NCI-H524 (cell line): ENCODE measurements around the gene TEX22.

Experiments used
- DNase-seq, 2 experiments: peaks; one replicate each; lab custom pipeline; 2025; lab: John Stamatoyannopoulos, UW

Gene TEX22

DNA sequence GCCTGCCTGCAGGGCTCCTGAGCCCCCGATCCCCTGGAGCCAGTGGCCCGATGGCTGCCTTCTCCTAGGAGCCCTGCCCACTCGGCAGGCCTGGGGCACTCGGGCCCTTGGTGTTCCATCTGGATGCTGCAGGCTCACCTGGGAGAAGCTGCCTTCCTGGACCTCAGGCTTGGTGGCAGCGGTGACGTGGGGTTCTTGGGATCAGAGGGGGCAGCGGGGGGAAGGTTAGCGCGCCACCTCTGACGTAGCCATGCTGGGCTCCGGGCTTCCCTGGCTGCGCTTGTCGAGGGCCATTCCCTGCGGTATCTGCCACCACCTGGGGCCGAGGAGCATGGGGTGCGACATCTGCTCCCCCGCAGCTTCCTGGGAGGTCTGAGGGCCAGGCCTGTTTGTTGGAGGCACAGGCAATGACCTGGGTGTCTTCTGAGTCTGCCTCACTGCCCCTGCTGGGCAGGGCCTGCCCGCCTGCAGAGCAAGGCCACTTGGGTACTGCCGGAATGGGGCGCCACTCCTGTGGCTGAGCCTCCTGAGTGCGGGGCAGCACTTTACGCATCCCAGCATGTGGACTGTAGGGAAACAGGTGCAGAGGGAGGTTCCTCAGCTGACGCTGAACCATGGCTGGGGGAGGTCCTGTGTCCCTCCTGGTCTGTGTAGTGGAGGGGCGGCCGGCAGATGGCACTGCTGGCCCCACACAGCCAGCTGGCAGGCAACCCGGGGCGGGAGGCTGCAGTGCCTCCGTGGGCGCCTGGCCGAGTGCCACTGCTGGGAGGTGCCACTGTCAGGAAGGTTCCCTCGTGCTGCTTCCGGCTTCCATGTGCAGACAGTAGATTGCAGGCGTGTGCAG lies 41.6 kb downstream of the TEX22 start:
- DNase-seq: peak; percentile 77 to 94

DNA sequence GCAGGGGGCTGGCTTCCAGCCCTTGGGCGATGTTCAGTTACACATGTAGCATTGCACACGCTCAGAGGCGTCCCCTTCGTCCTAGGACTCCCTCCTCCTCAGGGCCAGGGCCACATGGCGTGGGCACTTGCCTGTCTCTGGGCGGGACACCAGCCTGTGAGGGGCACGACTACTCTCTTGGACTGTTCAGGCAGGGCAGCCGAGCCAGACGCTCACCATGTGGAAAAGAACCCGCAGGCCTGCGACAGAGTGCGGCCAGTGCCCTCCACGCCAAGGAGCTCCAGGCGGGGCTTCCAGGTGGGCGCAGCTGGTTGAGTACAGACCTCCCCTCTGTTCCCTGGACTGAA lies 42.2 kb downstream of the TEX22 start:
- DNase-seq: no peak

DNA sequence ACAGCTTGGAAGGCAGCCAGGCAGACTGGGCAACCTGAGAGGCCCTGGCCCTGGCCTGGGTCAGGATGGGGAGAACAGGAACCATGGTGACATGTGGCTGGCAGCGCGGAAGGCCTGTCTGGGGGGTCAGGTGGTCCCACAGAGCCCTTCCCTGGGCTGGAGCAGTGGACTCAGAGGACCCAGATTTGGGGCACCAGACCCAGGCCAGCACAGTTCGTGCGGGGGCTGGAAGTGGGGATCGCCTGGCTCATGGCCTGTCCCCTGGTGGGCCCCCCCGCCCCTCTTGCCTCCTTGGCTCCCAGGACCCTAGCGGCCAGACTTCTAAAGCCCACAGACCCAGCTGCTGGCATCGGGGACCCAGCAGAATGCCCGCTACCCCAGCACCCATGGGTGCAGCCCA lies 42.7 kb downstream of the TEX22 start:
- no peak for DNase-seq

DNA sequence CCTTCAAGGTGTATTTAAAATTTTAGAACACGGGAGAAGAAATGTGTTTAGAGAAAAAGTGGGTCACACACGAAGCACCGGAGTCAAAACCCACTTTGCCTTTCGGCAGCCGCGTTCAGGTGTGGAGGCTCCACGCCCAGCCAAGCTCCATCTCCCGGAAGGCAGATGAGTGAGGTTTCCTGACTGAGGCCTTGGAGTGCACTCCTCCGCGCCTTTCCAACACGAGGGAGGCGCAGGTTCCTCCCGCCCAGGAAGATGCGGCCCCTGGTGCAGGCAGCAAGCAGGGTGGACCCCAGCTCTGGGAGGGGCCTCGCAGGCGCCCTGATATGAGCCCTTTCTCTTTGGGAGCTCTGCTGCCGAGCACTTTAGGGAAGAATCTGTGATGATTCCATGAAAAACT lies 43.8 kb downstream of the TEX22 start:
- DNase-seq: no peak

DNA sequence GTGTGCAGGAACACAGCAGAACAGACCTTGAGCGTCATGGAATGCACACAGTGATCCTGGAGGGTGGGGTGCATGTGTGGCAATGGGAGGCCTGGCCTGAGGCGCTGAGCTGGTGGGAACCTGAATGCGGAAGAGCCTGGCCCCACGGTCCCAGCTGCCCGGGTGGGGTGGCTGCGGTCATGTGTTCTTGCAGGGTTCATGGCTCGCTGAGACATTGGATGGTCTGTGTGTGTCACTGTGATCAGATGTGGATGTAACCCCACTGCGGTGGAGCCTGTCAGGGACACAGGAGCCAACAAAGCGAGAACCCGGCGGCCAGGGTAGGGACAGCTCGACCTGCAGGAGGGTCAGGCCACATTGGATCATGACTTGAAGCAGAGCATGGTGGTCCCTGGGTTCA lies 44.5 kb downstream of the TEX22 start:
- DNase-seq: no peak

DNA sequence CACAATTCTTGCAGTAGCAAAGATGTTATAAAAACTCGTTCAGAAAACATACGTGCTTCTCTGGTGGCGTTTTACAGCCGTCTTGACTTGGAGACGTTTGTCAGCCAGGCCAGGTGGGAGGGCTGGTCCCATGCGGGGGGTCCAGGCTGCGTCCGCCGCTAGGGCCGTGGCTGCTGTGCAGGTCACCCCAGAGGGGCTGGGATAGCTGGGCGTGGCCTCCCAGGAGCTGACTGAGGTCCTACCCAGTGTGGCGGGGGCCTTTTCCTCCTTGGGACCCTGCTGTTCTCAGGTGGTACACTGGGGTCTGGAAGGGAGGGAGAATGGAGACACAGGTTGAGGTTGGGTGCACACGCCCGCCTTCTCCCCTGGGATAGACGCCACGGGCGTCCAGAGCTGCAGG lies 46.5 kb downstream of the TEX22 start:
- DNase-seq: no peak

DNA sequence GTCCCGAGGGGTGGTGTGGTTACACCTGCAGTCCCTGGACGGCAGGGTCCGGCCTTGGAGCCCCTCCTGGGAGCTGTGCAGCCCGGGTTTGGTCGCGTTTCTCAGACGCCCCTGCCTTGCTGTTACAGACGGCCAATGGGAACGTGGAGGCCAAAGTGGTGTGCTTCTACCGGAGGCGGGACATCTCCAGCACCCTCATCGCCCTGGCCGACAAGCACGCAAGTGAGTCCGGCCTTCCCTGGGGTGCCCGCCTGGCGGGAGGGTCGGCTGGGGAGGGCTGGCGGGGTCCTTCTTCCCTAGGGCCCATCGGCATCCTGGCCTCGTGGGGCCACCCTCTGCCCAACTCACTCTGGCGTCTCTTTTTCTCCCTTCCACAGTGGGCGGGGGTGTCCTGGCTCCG lies 47.0 kb downstream of the TEX22 start:
- DNase-seq: no peak

DNA sequence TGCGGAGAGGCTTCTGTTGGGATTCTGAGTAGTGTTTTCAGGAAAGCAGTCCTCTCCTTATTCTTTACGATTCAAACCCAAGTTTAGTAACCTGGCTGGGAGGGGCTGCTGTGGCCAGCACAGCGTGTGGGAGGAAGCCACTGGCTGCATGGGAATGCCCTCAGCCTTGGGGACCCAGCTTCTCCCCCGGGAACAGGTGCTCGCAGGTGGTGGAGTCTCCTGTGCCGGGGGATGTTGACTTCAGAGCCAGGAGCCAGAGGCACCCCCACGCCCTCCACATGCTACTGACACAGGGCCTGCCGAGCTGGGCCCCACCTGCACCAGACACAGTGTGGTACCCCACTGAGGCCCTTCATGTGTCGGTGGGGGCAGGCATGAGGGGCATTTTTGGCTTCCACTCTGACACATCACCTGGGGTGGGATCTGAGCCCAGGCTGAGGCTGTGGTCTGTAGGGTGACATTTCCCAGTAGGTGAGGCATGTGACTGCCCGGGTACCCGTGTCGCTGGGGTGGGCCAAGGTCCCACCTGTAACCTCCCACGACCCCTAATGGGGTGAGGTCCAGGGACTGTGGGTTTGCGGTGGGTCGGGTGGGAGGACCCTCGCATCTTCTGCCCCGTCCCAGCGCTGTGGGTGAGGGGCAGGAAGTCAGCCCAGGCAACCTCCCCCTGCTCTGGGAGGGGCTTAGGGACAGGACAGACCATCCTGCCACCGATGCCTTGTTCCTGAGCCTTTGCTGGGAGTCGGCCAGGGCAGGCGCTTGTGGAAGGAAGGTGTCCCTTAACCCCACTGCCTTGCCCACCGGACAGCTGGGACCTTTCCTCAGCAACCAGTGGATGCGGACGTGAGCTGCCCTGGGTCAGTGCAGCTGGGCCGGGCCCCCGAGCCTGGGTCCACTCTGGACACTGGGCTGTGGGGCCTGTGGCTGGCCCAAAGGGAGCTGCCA lies 47.8 kb downstream of the TEX22 start:
- DNase-seq: no peak

DNA sequence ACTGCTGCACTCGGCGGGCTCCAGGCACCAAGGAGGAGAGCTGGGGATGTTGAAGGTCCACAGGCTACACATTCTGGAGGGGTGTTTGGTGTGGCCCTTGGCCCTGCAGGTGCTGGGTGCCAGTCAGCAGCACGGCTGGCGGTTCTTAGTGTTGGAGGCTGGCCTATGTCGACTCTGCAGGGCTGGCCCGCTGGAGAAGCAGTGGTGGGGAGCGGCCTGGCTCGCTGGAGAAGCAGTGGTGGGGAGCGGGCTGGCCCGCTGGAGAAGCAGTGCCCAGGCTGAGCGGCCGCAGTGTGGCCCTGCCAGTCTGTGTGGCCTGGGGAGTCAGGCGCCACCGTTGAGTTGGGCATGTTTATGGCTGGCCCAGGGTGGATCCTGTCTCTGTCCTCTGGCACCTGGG lies 48.6 kb downstream of the TEX22 start:
- DNase-seq: no peak

DNA sequence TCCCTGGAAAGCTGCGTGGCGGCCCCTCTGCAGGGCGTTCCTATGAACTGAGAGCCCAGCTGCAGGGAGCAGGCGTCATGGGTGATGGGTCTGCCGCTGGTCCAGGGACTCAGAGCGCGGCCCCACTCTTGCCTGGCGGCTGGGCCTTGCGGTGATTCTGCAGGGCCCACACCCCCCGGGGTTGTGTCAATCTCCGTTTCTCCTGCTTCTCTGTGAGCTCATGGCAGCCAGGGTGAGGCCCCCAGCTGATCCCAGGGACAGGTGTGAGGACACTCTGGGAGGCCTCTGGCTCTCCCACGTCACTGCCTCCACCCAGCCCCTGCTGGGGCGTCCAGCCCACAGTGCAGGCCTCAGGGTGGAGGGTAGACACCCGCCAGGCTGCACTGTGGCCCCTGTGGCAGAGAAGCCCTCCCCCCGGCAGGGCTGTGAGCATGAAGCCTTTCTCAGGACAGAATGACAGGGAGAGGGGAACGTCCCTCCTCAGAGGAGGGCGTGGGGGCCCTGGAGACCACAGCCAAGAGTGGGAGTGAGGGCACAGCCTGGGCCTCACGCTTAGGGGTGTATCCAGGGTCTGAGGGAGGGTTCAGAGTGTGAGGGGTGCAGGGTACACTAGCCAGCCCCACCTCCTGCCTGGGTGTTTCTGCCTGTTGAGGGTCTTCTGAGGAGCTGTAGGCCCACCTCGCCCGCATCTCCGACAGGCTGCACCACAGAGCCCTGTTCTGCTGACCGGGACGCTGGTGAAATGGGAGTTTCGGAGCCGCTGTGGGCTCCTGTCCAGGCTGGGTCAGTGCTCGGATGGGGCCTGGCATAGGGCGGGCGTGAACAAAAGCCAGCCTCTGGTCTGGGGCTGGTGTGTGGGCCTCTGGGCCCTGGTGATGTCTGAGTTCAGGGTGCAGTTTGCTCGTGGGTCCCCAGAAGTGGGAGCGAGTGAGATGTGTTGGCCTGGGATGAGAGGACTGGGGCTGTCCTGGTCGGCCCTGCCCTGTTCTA lies 49.6 kb downstream of the TEX22 start:
- DNase-seq: no peak

DNA sequence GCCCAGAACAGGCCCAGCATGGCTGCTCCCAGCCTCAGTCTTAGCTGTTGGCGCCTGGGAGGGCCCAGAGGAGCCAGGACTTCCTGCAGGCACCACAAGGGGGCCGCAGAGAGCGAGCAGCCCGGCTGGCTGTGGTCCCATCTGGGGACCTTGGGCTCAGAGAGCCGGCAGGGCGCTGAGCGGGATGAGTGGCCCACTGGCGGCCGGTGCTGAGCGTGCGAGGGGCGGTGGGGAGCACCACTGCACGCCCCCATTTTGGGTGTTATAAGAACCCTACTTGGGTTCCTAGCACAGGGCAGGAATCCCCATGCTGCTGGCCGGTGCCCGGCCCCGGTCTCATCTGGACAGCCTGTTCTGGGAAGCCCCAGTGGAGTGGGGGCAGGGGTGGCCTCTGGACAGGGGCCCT lies 50.4 kb downstream of the TEX22 start:
- DNase-seq: peak; percentile 33 to 69

DNA sequence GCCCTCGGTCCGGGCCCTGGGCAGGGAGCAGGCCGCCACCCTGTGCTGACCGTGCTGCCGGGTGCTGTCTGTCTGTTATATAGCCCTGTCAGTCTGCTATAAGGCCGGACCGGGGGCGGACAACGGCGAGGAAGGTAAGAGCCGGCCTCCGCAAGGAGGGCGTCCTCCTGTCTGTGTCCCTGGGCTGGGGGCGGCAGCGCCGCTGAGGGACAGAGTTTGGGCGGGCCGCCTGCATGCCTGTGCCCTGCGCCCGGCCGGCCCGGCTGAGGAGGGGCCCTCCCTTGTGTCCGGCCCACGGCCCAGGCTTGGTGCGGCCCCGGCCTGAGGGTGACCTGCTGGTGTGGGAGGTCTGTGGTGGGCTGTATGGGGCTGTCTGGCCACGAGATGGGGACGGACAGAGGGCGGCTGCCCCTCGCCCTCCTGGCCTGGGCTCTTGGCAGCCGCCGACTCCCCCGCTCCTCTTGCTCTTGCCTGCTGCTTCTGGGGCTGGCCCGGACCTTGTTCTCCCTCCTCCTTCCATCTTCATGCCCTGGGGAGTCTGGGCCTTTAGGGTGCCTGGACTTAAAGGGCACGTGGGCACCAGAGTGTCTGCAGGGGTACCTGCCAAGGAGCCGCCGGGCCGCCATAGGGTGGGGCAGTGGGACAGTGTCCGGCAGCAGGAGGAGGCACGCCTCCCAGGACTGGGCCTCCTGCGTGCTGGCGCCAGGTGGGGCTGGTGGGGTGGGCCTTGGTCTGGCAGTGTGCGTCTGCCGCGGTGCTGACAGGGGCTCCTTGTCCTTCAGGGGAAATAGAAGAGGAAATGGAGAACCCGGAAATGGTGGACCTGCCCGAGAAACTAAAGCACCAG lies 51.2 kb downstream of the TEX22 start:
- DNase-seq: no peak

DNA sequence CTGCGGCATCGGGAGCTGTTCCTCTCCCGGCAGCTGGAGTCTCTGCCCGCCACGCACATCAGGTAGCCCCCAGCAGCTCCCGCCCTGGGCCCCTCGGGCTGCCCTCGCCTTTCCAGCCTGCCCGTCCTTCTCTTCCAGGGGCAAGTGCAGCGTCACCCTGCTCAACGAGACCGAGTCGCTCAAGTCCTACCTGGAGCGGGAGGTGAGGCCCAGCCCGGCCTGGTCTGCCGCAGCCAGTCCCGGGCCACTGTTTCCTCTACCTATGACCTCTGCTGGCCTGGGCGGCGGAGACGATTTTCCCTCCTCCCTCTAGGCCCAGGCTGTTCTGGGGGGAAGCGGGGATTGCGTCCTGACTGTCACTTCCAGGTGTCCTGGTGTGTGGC lies 51.8 kb downstream of the TEX22 start:
- no peak for DNase-seq

DNA sequence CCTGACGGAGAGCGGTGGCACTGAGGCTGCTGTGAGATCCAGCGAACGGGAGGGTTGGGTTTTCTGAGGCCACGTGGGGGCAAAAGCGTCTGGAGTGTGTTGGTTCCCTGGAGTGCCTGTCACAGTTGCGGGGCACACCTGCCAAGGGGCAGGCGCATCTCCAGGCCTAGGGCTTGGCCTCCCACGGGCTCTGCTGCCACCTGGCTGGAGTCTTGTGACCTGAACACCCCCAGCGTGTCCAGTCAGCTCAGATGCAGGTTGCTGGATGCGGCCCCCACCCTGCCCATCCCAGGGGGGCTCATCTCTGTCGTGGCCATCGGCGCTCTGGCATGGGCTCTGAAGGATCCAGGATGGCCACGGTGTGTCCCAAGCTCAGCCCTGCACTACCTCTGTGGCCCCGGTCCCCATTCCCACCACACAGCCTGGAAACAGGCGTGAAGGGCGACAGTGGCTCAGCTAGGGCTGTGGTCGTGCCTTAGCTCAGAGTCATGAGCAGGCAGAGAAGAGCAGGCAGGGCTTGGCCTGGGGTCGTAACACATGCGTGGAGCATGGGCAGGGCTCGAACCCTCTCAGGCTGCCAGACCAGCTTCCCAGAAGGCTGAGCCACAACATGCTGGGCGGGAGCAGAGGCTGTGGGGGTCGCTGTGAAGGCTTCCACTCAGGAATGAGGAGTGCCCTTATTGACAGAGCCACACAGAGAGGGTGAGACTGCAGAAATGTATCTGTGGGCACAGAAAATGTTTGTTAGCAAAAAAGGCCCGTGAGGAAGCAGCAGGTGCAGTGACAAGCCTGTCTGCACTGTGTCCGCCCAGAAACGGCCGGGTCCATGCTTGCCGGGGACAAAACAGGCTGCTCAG lies 52.8 kb downstream of the TEX22 start:
- no peak for DNase-seq

DNA sequence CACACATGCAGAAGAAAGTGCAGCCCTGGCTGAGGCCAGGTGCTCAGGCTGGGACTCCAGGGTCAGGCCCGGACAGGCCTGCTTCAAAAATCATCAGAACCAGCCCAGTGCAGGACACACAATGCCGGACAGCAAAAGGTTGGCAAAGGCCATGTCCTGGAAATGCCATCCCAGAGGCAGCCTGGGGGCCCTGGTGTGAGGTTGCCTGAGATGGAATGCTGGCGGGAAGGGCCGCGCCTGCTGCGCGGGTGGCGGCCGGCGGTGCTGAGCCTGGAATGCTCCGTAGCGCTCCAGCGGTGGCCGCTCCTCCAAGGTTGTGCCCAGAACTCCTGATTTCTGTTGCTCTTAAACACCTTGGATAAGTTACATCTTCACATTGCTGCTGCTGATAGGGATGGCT lies 54.6 kb downstream of the TEX22 start:
- no peak for DNase-seq

DNA sequence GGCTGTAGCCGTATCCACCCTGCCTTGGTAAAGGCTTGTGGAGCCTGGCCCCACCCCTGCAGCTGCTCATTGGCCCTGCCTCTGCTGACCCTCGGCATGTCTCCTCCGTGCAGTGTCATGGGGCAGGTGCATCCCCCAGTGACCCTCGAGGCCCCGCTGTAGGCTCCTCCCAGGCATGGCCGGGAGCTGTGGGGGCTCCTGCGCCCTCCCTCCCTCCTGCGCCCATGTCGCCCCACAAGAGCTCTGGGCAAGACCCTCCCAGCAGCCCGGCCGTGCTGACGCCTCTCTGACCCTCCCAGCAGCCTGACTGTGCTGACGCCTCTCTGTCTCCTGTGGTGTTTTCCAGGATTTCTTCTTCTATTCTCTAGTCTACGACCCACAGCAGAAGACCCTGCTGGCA lies 55.5 kb downstream of the TEX22 start:
- no peak for DNase-seq

DNA sequence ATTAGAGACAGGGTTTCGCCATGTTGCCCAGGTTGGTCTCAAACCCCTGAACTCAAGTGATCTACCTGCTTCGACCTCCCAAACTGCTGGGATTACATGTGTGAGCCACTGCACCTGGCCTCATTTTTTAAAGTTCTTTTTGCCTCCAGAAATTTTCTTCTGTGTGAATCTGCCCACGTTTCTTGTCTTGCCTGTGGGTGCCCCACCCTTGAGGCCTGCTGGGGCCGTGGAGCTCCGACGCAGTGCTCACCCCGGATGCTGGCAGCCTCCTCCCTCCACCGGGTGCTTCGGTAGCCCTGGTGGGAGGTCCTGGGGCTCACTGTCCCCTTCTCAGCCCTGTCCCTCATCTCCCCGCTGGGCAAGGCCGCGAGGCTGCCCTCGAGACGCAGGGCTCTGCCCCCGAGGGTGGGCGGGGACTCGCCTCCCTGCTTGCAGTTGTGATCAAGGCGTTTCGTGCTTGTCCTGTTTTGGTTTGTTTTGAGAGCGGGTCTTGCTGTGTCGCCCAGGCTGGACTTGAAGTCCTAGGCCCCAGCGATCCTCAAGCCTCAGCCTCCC lies 56.8 kb downstream of the TEX22 start:
- no peak for DNase-seq

DNA sequence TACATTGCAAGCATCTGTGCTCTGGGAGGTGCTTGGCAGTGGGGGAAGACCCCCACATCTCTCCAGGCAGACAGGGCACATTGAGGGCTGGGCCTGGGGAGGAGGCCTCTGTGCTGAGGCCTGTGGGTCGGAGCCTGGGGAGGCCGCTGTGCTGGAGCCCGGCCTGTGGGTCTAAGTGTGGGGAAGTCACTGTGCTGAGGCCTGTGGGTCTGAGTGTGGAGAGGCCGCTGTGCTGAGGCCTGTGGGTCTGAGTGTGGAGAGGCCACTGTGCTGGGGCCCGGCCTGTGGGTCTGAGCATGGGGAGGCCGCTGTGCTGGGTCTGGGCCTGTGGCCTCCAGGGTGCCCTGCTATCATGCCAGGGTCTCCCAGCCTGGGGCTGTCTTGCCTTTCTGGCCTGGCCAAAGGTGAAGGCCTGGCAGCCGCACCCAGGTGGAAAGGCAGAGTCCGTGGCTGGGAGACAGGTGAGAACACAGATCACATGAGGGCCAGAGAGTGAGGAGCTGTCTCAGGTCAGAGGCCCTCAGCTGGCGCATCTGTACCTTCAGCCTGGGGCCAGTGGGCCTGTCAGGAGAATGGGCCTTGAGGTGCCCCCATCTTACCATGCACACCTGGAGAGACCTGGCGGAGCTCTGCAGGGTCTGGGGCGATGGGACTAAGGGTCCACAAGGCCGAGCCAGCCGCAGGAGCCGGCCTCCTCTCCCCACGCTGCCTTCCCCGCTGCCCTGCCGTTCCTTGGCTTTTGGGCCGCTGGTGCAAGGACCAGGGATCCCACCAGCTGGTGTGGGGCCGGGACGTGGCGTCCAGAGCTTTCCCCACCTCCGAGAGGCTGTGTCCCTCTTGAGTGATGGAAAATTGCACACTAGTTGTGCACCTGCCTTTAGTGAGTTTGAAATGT lies 57.7 kb downstream of the TEX22 start:
- DNase-seq: no peak
